GM12878 (cell line): ENCODE data around the gene SELP. TPM values are rescaled to one million over a fixed set of nuclear protein-coding genes. Genes with fewer than 3 reads are reported as not detected.

ENCODE experiments used
- ATAC-seq: fragments of 200-7000 bp; cut with Tn5 transposase; 3 replicates; pipeline ENCODE4 v1.9.1; 2020; ENCODE audit warnings: mild to moderate bottlenecking, moderate library complexity
- BruUV-seq: library from RNA; stranded (reverse); fragments of 400-500 nt; replicated peaks from 2 replicates; lab custom pipeline; 2021; lab: Mats Ljungman, UMichigan
- CTCF ChIA-PET: fragments of 300-600 bp; sonication (Branson Sonifier 250); formaldehyde crosslinking; extraction: SDS; loops from one replicate; lab custom pipeline; 2021; ENCODE audit warnings: inconsistent platforms; lab: Yijun Ruan, JAX
- POLR2A ChIA-PET: fragments of 350-600 bp; formaldehyde crosslinking; extraction: SDS; loops from one replicate; lab custom pipeline; 2021; ENCODE audit warnings: inconsistent platforms; lab: Charles Lee
- RAD21 ChIA-PET: fragments of 300-600 bp; sonication (Branson Sonifier 250); formaldehyde crosslinking; loops from one replicate; lab custom pipeline; 2023; ENCODE audit warnings: antibody characterized with exemption; ENCODE audit not compliant: unreplicated experiment; lab: Charles Lee
- SMC1A ChIA-PET: fragments of 300-600 bp; sonication (Branson Sonifier 250); formaldehyde crosslinking; loops from one replicate; lab custom pipeline; 2023; ENCODE audit not compliant: unreplicated experiment, uncharacterized antibody; lab: Charles Lee
- DNase-seq: peaks from one replicate; pipeline ENCODE4 v3.0.0-alpha.2; 2011; ENCODE audit warnings: low read depth, low spot score
- FAIRE-seq: peaks from 3 replicates; lab custom pipeline; 2011; peaks lifted over from hg19 to GRCh38; lab: Jason Lieb, UNC
- H2AFZ ChIP-seq: 2 replicates; pipeline ENCODE4 v1.6.0; 2011; ENCODE audit warnings: low read depth, low read length, control low read depth; ENCODE audit not compliant: control insufficient read depth
- H3K27ac ChIP-seq: 2 replicates; pipeline ENCODE4 v1.5.1; 2011; ENCODE audit warnings: control low read depth; ENCODE audit not compliant: control insufficient read depth, insufficient read depth
- H3K27me3 ChIP-seq, 2 experiments: replicated peaks in 1 of 2; 2 replicates each; pipeline versions ENCODE4 v1.6.0 to v1.6.1; 2011; ENCODE audit warnings: low read length in 1 of 2; ENCODE audit not compliant: control insufficient read depth in 2 of 2, insufficient read depth in 2 of 2
- H3K36me3 ChIP-seq, 2 experiments: 2 replicates each; pipeline ENCODE4 v1.5.1; 2011; ENCODE audit warnings: low read length in 1 of 2; ENCODE audit not compliant: control insufficient read depth in 2 of 2, insufficient read depth in 2 of 2
- H3K4me1 ChIP-seq: 2 replicates; pipeline ENCODE4 v1.6.1; 2011; ENCODE audit warnings: mild to moderate bottlenecking, low read length, moderate library complexity, mixed read lengths; ENCODE audit not compliant: control insufficient read depth, insufficient read depth
- H3K4me2 ChIP-seq: 2 replicates; pipeline ENCODE4 v1.6.0; 2011; ENCODE audit warnings: control low read depth; ENCODE audit not compliant: control insufficient read depth, insufficient read depth
- H3K4me3 ChIP-seq: fragments of 200-600 bp; sonication (generic); 2 replicates; pipeline ENCODE4 v1.5.1; 2016
- H3K79me2 ChIP-seq: 2 replicates; pipeline ENCODE4 v1.6.0; 2011; ENCODE audit warnings: low read length; ENCODE audit not compliant: control insufficient read depth, insufficient read depth
- H3K9ac ChIP-seq: 2 replicates; pipeline ENCODE4 v1.8.0; 2011; ENCODE audit warnings: low read length, control low read depth, mixed read lengths; ENCODE audit not compliant: control insufficient read depth, insufficient read depth
- H3K9me3 ChIP-seq: replicated peaks from 3 replicates; pipeline ENCODE4 v1.5.1; 2011; ENCODE audit warnings: mild to moderate bottlenecking, low read length; ENCODE audit not compliant: control insufficient read depth, insufficient read depth
- H4K20me1 ChIP-seq: 2 replicates; pipeline ENCODE4 v1.6.0; 2011; ENCODE audit not compliant: control insufficient read depth, insufficient read depth
- BMI1 ChIP-seq: fragments of 450-650 bp; IDR thresholded peaks from 2 replicates; pipeline ENCODE4 v1.6.1; 2016; ENCODE audit warnings: mild to moderate bottlenecking, moderate library complexity, borderline replicate concordance
- MYB ChIP-seq: fragments of 150-350 bp; IDR thresholded peaks from 2 replicates; pipeline ENCODE4 v1.6.1; 2014; ENCODE audit warnings: mild to moderate bottlenecking, low read depth, low read length, borderline replicate concordance
- YY1 ChIP-seq: IDR thresholded peaks from 2 replicates; pipeline ENCODE4 v1.6.1; 2011; ENCODE audit warnings: low read depth, mild to moderate bottlenecking, low read length
- WGBS: methylation state at CpG from one replicate; pipeline ENCODE4 v1.1.6; 2016; ENCODE audit warnings: low lambda C conversion rate; ENCODE audit not compliant: insufficient replicate concordance, insufficient coverage; ENCODE audit errors: missing lambda C conversion rate; 5-methylcytosine and 5-hydroxymethylcytosine counted together
- in situ Hi-C: fragments of 300-500 bp; cut with MboI; formaldehyde crosslinking; loops from 9 replicates; pipeline ENCODE4 v1.14.3; 2018; ENCODE audit warnings: mixed read lengths
- intact Hi-C: fragments of 100-400 bp; cut with micrococcal nuclease; formaldehyde crosslinking; loops from one replicate; pipeline ENCODE4 v1.14.2; 2022; ENCODE audit not compliant: unreplicated experiment
- polyA plus RNA-seq, 11 experiments: library from polyadenylated mRNA; depleted of rRNA in 4 of 11; unstranded in 6 of 11; stranded (reverse) in 5 of 11; fragments of >200 nt; fragmentation: Nextera tagmentation in 4 of 11; fragmentation: Illumina TruSeq in 1 of 11; extraction: Ambion mirVana in 4 of 11; extraction: Trizol in 1 of 11; gene quantifications; 1 replicate in 1 of 11; 2 replicates in 10 of 11; pipeline versions ENCODE4 v1.2.1 to v1.2.3, GENCODE V29; 2011 to 2016; ENCODE audit warnings: inconsistent platforms in 2 of 11, missing spikeins in 2 of 11, low read depth in 1 of 11
- total RNA-seq, 4 experiments: library from RNA; depleted of rRNA in 3 of 4; stranded (reverse); fragments of >200 nt in 3 of 4; fragmentation: Illumina TruSeq in 1 of 4; extraction: Trizol in 1 of 4; gene quantifications; 2 replicates each; pipeline versions ENCODE4 v1.2.1 to v1.2.3, GENCODE V29; 2013 to 2021
- TF ChIP-seq, protein P1 (sequence below): fragments of 150-350 bp; IDR thresholded peaks from 2 replicates; pipeline ENCODE4 v1.6.1; 2016; ENCODE audit warnings: low read depth, low read length
- TF ChIP-seq, protein P2 (sequence below): fragments of 450-650 bp; IDR thresholded peaks from 2 replicates; pipeline ENCODE4 v1.6.1; 2017; ENCODE audit warnings: mild to moderate bottlenecking, moderate library complexity

Gene SELP
- total and polyA plus RNA-seq, 10 of the 15 experiments (the other 5 are each of a cell fraction or from before 2014, with no cell fraction given) = 0.04 to 0.23 (median 0.06) TPM; not detected in 7

DNA sequence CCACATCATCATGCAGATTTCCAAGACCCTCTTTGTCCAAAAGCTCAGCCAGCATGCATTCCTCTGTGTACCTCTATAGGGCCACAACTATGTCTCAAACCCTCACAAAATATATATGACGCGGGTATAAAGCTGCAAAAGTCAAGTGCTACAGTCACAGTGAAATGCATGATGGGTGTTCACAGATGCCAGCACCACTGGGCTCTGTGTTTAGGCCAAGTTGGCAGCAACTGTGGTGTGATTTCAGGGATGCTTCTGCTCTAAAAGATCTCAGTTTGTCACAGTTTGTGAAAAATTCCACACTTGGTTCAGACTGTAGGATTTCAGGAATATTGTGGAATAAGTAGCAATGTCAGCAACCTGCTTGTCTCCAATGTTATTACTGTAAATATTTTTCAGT, 23.9 kb upstream of the SELP start:
- no peak for ATAC-seq
- Histone ChIP-seq H3K9me3 (no peaks in the 10 kb centered on the region; the same call in 2 of the 3 replicates), H3K9ac (no peak overlapping the region), H3K27ac (no peak overlapping the region), H3K4me2 (no peak overlapping the region), H3K4me1 (no peaks in the 10 kb centered on the region), H2AFZ (no peak overlapping the region)
- ChIA-PET RAD21 (no interaction called here), CTCF (no interaction called here), SMC1A (no interaction called here)
- no TSS peak for BruUV-seq
- in situ Hi-C loops = no loop called here
- intact Hi-C loops = no loop called here
- no peak for FAIRE-seq
- WGBS = 39% methylated on average over 2 of the region's 2 CpGs
- DNase-seq = no peak
- TF ChIP-seq, protein P1, sequence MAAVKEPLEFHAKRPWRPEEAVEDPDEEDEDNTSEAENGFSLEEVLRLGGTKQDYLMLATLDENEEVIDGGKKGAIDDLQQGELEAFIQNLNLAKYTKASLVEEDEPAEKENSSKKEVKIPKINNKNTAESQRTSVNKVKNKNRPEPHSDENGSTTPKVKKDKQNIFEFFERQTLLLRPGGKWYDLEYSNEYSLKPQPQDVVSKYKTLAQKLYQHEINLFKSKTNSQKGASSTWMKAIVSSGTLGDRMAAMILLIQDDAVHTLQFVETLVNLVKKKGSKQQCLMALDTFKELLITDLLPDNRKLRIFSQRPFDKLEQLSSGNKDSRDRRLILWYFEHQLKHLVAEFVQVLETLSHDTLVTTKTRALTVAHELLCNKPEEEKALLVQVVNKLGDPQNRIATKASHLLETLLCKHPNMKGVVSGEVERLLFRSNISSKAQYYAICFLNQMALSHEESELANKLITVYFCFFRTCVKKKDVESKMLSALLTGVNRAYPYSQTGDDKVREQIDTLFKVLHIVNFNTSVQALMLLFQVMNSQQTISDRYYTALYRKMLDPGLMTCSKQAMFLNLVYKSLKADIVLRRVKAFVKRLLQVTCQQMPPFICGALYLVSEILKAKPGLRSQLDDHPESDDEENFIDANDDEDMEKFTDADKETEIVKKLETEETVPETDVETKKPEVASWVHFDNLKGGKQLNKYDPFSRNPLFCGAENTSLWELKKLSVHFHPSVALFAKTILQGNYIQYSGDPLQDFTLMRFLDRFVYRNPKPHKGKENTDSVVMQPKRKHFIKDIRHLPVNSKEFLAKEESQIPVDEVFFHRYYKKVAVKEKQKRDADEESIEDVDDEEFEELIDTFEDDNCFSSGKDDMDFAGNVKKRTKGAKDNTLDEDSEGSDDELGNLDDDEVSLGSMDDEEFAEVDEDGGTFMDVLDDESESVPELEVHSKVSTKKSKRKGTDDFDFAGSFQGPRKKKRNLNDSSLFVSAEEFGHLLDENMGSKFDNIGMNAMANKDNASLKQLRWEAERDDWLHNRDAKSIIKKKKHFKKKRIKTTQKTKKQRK = no peak
- TF ChIP-seq BMI1 = no peak
- TF ChIP-seq MYB = no peak
- TF ChIP-seq YY1 = no peak
- TF ChIP-seq, protein P2, sequence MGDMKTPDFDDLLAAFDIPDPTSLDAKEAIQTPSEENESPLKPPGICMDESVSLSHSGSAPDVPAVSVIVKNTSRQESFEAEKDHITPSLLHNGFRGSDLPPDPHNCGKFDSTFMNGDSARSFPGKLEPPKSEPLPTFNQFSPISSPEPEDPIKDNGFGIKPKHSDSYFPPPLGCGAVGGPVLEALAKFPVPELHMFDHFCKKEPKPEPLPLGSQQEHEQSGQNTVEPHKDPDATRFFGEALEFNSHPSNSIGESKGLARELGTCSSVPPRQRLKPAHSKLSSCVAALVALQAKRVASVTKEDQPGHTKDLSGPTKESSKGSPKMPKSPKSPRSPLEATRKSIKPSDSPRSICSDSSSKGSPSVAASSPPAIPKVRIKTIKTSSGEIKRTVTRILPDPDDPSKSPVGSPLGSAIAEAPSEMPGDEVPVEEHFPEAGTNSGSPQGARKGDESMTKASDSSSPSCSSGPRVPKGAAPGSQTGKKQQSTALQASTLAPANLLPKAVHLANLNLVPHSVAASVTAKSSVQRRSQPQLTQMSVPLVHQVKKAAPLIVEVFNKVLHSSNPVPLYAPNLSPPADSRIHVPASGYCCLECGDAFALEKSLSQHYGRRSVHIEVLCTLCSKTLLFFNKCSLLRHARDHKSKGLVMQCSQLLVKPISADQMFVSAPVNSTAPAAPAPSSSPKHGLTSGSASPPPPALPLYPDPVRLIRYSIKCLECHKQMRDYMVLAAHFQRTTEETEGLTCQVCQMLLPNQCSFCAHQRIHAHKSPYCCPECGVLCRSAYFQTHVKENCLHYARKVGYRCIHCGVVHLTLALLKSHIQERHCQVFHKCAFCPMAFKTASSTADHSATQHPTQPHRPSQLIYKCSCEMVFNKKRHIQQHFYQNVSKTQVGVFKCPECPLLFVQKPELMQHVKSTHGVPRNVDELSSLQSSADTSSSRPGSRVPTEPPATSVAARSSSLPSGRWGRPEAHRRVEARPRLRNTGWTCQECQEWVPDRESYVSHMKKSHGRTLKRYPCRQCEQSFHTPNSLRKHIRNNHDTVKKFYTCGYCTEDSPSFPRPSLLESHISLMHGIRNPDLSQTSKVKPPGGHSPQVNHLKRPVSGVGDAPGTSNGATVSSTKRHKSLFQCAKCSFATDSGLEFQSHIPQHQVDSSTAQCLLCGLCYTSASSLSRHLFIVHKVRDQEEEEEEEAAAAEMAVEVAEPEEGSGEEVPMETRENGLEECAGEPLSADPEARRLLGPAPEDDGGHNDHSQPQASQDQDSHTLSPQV = no peak
- TF ChIP-seq, all 136 proteins: peak for 0
- H3K79me2 ChIP-seq = no peaks in the 10 kb centered on the region
- H4K20me1 ChIP-seq = no peaks in the 10 kb centered on the region
- H3K36me3 ChIP-seq = no peaks in the 10 kb centered on the region
- POLR2A ChIA-PET = no interaction called here
- H3K4me3 ChIP-seq = no peak overlapping the region
- H3K27me3 ChIP-seq = no peaks in the 10 kb centered on the region
